ENCODE results near the gene SRGAP2B.
"Not testable (repeated sequence)": the region's sequence is repeated elsewhere in the genome, so short reads cannot be mapped to it uniquely, and the experiment has no call there.

Gene SRGAP2B

GRCh38 chr1:145041519-145041918 lies 53.6 kb downstream of the SRGAP2B start:
- DNase-seq: not testable (repeated sequence)

- not testable (repeated sequence) for DNase-seq
Measured at GRCh38 chr1:145036019-145036418, 59.1 kb downstream of the SRGAP2B start.

GRCh38 chr1:145033523-145033922 lies 61.6 kb downstream of the SRGAP2B start:
- DNase-seq: not testable (repeated sequence)

GRCh38 chr1:145027251-145027650 lies 67.9 kb downstream of the SRGAP2B start:
- DNase-seq: not testable (repeated sequence)

- not testable (repeated sequence) for DNase-seq
Measured at GRCh38 chr1:145025286-145025685, 69.8 kb downstream of the SRGAP2B start.

- DNase-seq: not testable (repeated sequence)
Measured at GRCh38 chr1:145022259-145022658, 72.9 kb downstream of the SRGAP2B start.

GRCh38 chr1:145021749-145022148 lies 73.4 kb downstream of the SRGAP2B start:
- DNase-seq: not testable (repeated sequence)

- not testable (repeated sequence) for DNase-seq
Measured at GRCh38 chr1:145019709-145020108, 75.4 kb downstream of the SRGAP2B start.

- DNase-seq: not testable (repeated sequence)
Measured at GRCh38 chr1:145017725-145018124, 77.4 kb downstream of the SRGAP2B start.

GRCh38 chr1:145016492-145016862 lies 78.7 kb downstream of the SRGAP2B start:
- DNase-seq: not testable (repeated sequence)

- not testable (repeated sequence) for DNase-seq
Measured at GRCh38 chr1:145015744-145016491, 79.2 kb downstream of the SRGAP2B start.

GRCh38 chr1:145013353-145013752 lies 81.8 kb downstream of the SRGAP2B start:
- DNase-seq: not testable (repeated sequence)

GRCh38 chr1:145011811-145012210 lies 83.3 kb downstream of the SRGAP2B start:
- DNase-seq: not testable (repeated sequence)

GRCh38 chr1:145010580-145010979 lies 84.5 kb downstream of the SRGAP2B start:
- DNase-seq: not testable (repeated sequence)

- not testable (repeated sequence) for DNase-seq
Measured at GRCh38 chr1:145009928-145010327, 85.2 kb downstream of the SRGAP2B start.

- not testable (repeated sequence) for DNase-seq
Measured at GRCh38 chr1:145008388-145008787, 86.7 kb downstream of the SRGAP2B start.

GRCh38 chr1:145005142-145005541 lies 90.0 kb downstream of the SRGAP2B start:
- not testable (repeated sequence) for DNase-seq

- DNase-seq: not testable (repeated sequence)
Measured at GRCh38 chr1:145001381-145001780, 93.7 kb downstream of the SRGAP2B start.

- DNase-seq: not testable (repeated sequence)
Measured at GRCh38 chr1:145000743-145001326, 94.3 kb downstream of the SRGAP2B start.

GRCh38 chr1:145000074-145000742 lies 94.9 kb downstream of the SRGAP2B start:
- not testable (repeated sequence) for DNase-seq

GRCh38 chr1:144998981-144999273 lies 96.2 kb downstream of the SRGAP2B start:
- DNase-seq: not testable (repeated sequence)

- DNase-seq: not testable (repeated sequence)
Measured at GRCh38 chr1:144998134-144998980, 96.8 kb downstream of the SRGAP2B start.

Data from cortex of kidney (tissue), 1 donor.